Activated T-helper 2 cell treated with anti-CD3 and anti-CD28 coated beads, Interferon-gamma antibody, Interleukin-2, Interleukin-4, amounts not matched to agents 10 μg/mL and 5 μg/mL and 100 μg/mL, durations not matched to agents 14 hours and 24 hours and 36 hours (primary cell): ENCODE results near the gene ADGRD2. TPM values are rescaled to one million over a fixed set of nuclear protein-coding genes. Genes with fewer than 3 reads are reported as not detected.

Source experiments
- DNase-seq: peaks from one replicate; pipeline ENCODE4 v3.0.0; 2021; ENCODE audit warnings: low spot score
- H3K27ac Mint-ChIP-seq: one replicate; pipeline ENCODE4 v1.8.0; 2021; ENCODE audit warnings: mixed read lengths
- H3K27me3 Mint-ChIP-seq: one replicate; pipeline ENCODE4 v1.8.0; 2021; ENCODE audit warnings: low read depth, mixed read lengths
- H3K36me3 Mint-ChIP-seq: one replicate; pipeline ENCODE4 v1.8.0; 2021; ENCODE audit warnings: low read depth, mixed read lengths
- H3K4me1 Mint-ChIP-seq: one replicate; pipeline ENCODE4 v1.8.0; 2021; ENCODE audit warnings: low read depth, mixed read lengths
- H3K4me3 Mint-ChIP-seq: one replicate; pipeline ENCODE4 v1.8.0; 2021; ENCODE audit warnings: low read depth, mild to moderate bottlenecking, moderate library complexity, mixed read lengths
- H3K9me3 Mint-ChIP-seq: one replicate; pipeline ENCODE4 v1.8.0; 2021; ENCODE audit warnings: mixed read lengths
- intact Hi-C: fragments of 100-400 bp; cut with micrococcal nuclease; formaldehyde crosslinking; loops from one replicate; pipeline ENCODE4 v1.15.1; 2023
- total RNA-seq: library from RNA; stranded (reverse); gene quantifications from 2 replicates; pipeline ENCODE4 v1.2.3, GENCODE V29; 2022

ADGRD2 gene
- total RNA-seq, 1 donor from 2014 or later: not detected

DNA sequence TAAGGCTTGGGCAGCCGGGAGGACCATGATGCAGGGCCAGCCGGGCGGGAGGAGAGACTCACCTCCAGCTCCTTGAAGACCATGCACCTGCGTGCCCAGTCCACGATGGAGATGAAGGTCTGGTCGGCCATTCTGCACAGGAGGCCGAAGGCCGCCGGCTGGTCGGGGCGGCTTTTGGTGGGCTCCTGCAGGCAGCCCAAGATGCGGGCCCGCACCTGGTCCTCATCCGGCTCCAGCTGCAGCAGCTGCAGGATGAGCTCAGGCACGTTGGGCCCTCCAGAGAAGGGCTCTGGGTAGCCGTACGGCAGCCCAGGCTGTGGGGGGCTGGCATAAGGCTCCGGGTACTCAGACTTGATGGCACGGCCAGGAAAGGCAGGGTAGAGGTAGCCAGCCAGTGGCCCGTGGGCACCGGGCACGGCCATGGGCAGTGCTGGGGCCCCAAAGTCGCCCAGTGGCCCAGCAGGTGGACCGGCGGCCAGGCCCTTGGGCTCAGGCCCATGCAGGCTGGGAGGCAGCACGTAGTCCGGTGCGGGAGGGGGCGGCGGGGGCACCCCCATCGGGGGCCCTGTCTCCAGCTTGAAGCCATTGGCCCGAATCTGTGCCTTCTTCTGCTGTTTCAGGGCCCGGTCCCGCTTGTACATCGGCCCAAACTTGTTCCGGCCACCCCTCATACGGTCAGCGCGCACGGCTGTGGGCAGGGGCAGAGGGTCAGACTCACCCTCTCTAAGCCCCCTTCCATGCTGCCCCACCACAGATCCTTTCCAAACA, 50.0 kb downstream of the ADGRD2 start:
- DNase-seq: no peak
- H3K4me3 Mint-ChIP-seq: no peak overlapping the region
- no peaks in the 10 kb centered on the region for H3K9me3 Mint-ChIP-seq
- H3K36me3 Mint-ChIP-seq: peaks cover 3% of the 10 kb centered on the region
- peaks cover 18% of the 10 kb centered on the region for H3K27me3 Mint-ChIP-seq
- H3K27ac Mint-ChIP-seq: no peak overlapping the region
- H3K4me1 Mint-ChIP-seq: peaks cover 13% of the 10 kb centered on the region
- intact Hi-C loops: no loop called here

DNA sequence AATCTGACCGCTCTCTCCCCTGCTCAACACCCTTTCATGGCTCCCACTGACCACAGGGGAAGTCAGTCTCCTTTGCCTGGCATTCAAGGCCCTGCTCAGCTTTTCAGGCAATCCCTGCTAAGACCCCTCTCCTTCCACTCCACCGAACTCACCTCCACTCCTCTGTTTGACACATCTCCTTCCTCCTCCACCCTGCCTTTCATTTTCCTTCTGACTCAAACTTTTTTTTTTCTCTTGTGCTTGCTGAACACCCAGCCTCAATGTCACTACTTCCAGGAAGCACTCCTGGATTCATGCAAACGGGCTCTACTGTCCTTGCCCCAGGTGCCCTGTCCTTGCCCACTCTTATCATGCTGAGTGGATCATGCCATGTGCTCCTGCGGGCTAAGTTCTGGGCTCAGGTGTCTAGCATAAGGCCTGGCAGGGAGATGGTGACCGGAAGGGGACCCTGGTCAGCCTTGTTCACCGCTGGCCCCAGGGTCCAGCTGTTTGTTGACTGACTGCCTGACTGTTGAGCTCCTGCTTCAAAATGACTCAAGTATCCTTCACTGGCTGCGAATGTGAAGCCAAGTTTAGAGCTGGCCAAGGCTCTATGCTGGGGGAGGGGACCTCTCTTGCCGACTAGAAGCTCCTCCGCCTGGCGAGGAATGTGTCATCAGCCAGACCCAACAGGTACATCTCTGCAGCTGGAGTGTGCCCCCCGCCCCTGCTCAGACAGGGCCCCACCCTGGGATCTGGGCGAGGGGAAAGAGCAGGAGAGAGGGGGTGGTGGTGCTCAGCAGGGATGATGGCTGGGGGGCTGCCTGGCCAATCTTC, 50.8 kb downstream of the ADGRD2 start:
- intact Hi-C loops: no loop called here

DNA sequence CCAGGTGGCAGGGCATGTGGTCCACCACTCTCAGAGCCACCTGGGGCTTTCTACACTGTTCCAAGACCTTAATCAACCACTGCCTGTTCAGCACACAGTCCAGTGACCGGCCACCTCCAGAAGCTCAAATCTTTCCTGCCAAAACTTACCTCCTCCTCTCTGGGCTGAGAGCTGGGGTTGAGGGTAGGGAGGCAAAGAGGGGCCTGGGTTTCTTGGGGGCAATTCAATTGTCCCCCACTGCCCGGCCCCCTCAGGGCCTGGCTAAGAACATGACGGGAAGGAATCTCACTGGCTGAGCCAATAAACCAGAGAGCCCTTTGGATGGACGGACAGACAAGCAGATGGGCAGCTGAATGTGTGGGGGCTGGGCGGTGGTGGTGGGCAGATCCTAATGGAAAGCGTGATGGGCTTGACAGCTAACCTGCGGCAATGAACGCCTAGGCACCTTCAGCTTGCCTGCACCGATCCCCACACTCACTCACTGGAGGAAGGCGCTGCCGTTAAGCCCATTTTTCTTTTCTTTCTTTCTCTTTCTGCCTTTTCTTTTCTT, 51.6 kb downstream of the ADGRD2 start:
- DNase-seq: no peak
- intact Hi-C loops: no loop called here
- H3K4me1 Mint-ChIP-seq: peaks cover 9% of the 10 kb centered on the region
- H3K27ac Mint-ChIP-seq: no peak overlapping the region
- no peaks in the 10 kb centered on the region for H3K9me3 Mint-ChIP-seq
- peaks cover 3% of the 10 kb centered on the region for H3K36me3 Mint-ChIP-seq
- H3K4me3 Mint-ChIP-seq: no peak overlapping the region
- H3K27me3 Mint-ChIP-seq: peaks cover 23% of the 10 kb centered on the region

More for the DNA sequence above, 50.8 kb downstream of the ADGRD2 start:
- Mint-ChIP-seq H3K4me3 (no peak overlapping the region), H3K27ac (no peak overlapping the region), H3K36me3 (peaks cover 3% of the 10 kb centered on the region), H3K27me3 (peaks cover 21% of the 10 kb centered on the region), H3K4me1 (peaks cover 10% of the 10 kb centered on the region), H3K9me3 (no peaks in the 10 kb centered on the region)
- no peak for DNase-seq

DNA sequence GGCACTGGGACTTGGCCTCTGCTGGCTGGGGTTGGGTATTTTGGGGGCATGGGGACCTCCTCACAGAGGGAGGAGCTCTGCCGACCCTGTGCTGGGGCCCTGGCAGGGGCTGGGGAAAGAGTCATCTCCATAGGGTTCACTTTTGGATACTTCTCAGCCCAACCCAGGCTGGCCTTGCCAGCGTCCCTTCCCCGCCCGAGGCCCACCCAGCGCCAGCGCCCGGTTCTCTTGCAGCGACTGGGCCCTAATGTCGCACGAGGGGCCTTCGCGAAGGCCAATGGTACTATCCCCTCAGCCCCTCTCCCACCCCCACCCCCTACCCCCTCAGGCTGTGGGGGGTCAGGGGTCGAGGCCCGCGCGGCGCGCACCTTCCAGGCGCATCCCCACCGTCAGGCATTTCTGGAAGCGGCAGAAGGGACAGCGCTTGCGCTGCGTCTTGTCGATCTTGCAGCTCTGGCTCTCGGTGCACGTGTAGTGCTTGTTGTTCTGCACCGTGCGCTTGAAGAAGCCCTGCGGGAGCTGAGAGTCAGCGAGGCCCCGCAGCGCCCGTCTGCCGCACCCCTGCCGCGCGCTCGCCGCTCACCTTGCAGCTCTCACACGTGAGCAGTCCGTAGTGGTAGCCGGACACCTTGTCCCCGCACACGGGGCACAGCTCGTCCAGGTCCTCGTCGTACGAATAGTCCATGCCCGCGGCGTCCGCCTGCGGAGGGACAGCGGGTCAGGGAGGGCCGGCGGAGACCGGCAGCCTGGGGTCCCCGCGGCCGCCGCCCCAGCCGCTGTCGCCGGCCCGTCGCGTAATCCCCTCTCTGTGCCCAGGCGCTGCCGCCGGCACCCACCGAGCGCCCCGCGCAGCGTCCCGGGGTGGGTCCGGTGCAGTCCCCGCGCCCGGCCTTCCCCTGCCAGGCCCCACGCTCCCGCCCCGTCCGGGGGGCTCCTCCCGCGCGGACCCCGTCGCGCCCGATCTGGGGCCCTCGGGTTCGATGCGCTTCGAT, 52.8 kb downstream of the ADGRD2 start:
- Mint-ChIP-seq H3K27me3 (peaks cover 23% of the 10 kb centered on the region), H3K36me3 (peaks cover 3% of the 10 kb centered on the region), H3K9me3 (no peaks in the 10 kb centered on the region), H3K27ac (no peak overlapping the region), H3K4me3 (no peak overlapping the region), H3K4me1 (peaks cover 9% of the 10 kb centered on the region)
- intact Hi-C loops: no loop called here
- DNase-seq: no peak

DNA sequence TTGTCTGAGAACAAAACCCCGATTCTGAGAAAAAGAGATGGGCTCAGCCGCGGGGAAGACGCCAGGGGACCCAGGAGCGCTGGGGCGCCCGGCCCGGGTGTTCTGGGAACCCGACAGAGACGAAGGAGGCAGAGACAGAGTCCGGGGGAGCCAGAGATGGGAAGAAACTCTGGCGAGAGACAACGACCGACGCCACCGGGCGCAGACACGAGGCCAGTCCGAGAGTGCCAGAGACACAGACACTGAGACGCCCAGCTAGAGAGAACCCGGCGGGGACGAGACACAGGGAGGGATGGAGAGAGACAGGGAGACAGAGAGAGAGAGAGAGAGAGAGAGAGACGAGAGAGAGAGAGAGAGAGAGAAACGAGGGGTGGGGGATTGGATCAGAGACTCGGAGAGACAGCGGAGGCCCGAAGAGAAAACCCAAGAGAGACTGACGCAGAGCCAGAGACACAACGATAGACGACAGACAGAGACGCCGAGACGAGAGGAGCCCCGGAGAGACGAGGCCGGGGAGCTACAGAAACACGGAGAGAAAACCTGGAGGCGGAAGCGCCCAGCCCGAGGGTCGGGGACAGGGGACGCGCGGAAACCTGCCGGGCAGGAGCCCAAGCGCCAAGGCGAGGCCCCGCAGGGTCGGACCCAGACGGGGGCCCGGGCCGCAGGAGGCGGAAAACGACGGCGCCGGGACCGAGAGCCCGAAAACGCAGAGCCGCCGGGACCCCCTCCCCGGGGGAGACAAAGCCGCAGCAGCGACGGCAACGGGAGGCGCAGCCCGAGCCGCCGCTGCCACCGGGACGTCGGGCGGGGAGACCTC, 53.7 kb downstream of the ADGRD2 start:
- H3K4me3 Mint-ChIP-seq: peak overlapping the region; percentile 5
- H3K27me3 Mint-ChIP-seq: peaks cover 23% of the 10 kb centered on the region
- peaks cover 3% of the 10 kb centered on the region for H3K36me3 Mint-ChIP-seq
- no peak for DNase-seq
- H3K27ac Mint-ChIP-seq: no peak overlapping the region
- no peaks in the 10 kb centered on the region for H3K9me3 Mint-ChIP-seq
- intact Hi-C loops: no loop called here
- peaks cover 9% of the 10 kb centered on the region for H3K4me1 Mint-ChIP-seq

DNA sequence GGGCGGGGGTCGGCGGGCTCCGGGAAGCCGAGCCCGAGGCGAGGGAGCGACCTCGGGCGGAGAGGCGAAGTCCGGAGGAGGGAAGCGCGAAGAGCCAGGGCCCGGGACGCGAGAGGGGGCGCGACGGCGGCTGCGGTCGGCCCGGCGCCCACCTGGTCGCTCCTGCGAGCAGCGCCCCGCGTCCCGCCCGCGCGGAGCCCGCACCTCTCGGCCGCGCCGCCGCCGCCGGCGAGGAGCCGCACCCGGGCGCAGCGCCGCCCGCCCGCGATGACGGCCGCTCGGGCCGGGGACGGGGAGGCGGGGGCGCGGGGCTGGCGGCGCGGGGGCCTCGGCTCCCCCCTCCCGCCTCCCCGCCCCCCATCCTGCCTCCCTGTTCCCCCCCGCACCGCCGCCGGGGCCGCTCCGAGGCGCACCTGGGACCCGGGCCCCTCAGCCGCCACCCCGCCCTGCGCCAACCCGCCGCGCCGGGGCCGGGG, 54.3 kb downstream of the ADGRD2 start:
- DNase-seq: no peak
- peaks cover 22% of the 10 kb centered on the region for H3K27me3 Mint-ChIP-seq
- peaks cover 3% of the 10 kb centered on the region for H3K36me3 Mint-ChIP-seq
- H3K4me1 Mint-ChIP-seq: peaks cover 4% of the 10 kb centered on the region
- intact Hi-C loops: no loop called here
- no peaks in the 10 kb centered on the region for H3K9me3 Mint-ChIP-seq
- no peak overlapping the region for H3K27ac Mint-ChIP-seq
- H3K4me3 Mint-ChIP-seq: no peak overlapping the region

DNA sequence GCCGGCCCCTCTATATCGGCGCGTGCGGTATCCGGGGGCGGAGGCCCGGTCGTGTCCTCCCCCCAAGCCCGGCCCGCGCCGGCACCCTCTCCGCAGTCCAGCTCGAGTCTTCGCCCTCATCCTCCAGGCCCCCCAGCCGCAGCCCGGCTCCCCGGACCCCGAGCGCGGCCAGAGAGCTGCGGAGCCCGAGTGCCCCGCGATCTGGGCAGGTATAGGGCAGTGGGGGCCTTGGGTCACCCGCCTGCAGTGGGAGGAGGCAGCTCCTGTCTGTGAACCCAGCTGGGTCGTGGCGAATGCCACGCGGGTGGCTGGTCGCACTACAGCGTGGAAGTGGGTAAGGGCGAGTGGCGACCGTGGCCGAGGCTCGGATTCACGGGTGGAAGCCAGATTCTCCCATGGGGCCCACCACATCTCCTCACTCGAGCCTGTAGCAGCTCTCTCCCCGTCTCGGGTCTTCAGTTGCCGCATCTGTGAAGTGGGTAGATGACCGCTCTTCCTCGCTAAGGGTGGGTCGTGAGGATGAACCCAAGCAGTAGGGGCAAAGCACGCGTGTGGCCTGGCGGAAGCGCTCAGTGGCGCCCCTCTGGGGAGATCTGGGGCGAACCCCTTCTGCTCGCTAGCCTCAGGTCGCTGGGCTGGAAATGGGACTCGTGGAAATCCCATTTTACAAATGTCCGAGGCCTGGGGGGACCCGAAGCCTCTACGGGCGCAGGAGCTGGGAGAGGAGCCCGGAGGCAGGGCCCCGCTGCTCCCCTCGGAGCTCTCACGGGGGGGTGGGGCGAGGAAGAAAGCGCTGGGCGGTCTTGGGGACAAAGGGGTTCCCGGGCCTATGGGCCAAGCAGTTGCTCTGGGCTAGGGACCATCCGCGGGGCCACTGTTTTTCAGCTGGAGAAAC, 55.0 kb downstream of the ADGRD2 start:
- Mint-ChIP-seq H3K4me3 (no peak overlapping the region), H3K4me1 (peaks cover 4% of the 10 kb centered on the region), H3K27ac (no peak overlapping the region), H3K36me3 (peaks cover 3% of the 10 kb centered on the region), H3K27me3 (peaks cover 21% of the 10 kb centered on the region), H3K9me3 (no peaks in the 10 kb centered on the region)
- intact Hi-C loops: no loop called here
- DNase-seq: no peak

DNA sequence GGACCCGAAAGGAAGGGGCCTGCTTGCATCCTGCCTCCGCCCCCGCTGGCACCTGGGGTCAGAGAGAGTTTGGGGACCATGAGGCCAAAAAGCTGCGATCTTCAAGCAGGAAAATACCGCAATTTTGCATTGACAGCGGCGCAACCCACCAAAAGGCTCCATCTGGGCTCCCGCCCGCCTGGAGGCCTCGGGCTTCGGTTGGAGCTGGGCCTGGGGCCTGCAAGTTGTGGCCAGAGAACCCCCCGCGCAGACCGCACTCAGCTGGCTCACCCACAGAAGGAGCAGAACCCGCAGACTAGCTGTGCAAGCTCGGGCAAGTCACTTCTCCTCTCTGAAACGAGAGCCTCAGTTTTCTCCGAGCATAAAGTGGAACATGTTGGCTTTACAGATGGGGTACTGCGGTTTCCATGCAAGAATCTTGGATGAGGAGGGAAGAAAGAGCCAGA, 55.7 kb downstream of the ADGRD2 start:
- Mint-ChIP-seq H3K36me3 (peaks cover 3% of the 10 kb centered on the region), H3K27me3 (peaks cover 21% of the 10 kb centered on the region), H3K27ac (no peak overlapping the region), H3K4me1 (peaks cover 4% of the 10 kb centered on the region), H3K4me3 (no peak overlapping the region), H3K9me3 (no peaks in the 10 kb centered on the region)
- intact Hi-C loops: no loop called here
- no peak for DNase-seq

DNA sequence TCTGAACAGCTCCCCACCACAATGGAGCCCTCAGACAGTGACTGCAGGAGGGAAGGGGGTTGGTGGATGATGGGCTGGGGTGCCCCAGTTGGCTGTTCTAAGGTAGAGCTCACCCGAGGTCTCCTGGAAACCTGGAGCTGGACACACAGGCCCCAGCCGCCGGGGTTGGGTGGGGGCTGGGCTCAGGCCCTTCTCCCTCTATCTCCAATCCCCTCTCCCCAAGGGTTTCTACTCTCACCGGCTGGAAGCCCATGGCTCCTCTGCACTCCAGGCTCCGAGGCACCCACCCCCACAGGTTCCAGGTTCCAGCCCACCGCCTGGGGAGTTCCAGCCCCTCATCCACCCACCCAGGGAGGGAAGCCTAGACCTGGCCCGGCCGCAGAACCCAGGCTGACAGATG, 56.2 kb downstream of the ADGRD2 start:
- H3K27ac Mint-ChIP-seq: no peak overlapping the region
- peaks cover 4% of the 10 kb centered on the region for H3K4me1 Mint-ChIP-seq
- H3K27me3 Mint-ChIP-seq: peaks cover 21% of the 10 kb centered on the region
- H3K9me3 Mint-ChIP-seq: no peaks in the 10 kb centered on the region
- intact Hi-C loops: no loop called here
- H3K36me3 Mint-ChIP-seq: peaks cover 3% of the 10 kb centered on the region
- DNase-seq: no peak
- no peak overlapping the region for H3K4me3 Mint-ChIP-seq

DNA sequence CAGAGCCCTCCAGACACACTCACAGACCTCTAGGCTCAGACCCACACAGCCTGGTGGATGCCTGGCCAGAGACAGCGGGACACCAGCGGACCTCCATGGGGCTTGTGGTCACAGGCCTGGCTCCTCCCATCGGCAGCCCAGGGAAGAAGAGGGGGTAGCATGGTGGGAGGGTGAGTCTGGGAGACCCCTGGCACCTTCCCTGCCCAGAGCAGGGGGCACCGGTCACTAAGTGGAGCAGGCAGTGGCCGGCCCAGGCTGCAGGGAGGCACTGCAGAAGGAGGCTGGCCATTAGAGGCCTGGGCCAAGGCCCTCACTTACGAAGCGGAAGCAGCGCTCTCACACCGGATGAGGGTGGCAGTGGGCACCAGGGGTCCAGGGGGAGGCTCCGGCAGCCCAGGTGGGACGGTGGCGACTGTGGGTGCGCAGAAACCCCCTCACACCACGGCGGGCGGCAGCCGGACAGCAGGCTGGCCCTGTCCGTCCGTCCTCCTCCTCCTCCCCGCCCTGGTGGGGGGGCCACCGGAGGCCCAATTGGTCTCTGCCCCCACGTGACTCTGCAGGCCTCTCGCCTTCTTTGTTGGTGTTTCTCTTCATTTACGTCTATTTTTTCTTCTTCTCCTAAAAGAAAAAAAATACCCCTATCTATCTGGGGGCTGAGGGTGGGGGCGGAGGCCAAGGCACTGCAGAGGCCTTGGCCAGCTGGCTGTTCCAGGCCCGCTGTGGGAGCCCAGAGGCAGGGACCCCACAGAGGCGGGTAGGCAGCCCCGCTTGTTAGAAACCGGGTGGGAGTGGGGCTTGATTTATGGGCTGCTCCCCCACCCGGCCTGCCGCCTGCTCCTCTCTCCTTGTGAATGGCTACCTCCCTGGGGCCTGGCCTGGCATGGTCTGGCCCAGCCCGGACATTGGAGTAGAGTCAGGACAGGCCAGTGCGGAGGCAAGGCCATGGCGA, 57.0 kb downstream of the ADGRD2 start, which contains the start of gene NR5A1:
Gene NR5A1 (minus strand): TSS at position 469 of the 949 bp plus-strand sequence. CDS start 4,004 bp downstream, outside the sequence.
- no peak for DNase-seq
- intact Hi-C loops: no loop called here
- H3K27ac Mint-ChIP-seq: no peak within 1 kb of the TSS
- H3K4me1 Mint-ChIP-seq: peaks cover 4% of the 10 kb centered on the region
- H3K36me3 Mint-ChIP-seq: peaks cover 3% of the 10 kb centered on the region
- H3K4me3 Mint-ChIP-seq: no peak within 1 kb of the TSS
- H3K27me3 Mint-ChIP-seq: peaks cover 20% of the 10 kb centered on the region
- H3K9me3 Mint-ChIP-seq: no peaks in the 10 kb centered on the region
